BJ (cell line): Measurements from ENCODE around the gene ATP13A2. TPM values are rescaled to one million over a fixed set of nuclear protein-coding genes. Genes with fewer than 3 reads are reported as not detected.
A peak's percentile ranks its signal among the peaks of the same experiment; 100 is the strongest.

Experiments used
- CTCF ChIA-PET: fragments of 350-600 bp; formaldehyde crosslinking; extraction: SDS; loops from one replicate; lab custom pipeline; 2021; ENCODE audit warnings: antibody characterized with exemption, inconsistent platforms; lab: Yijun Ruan, JAX
- POLR2A ChIA-PET: fragments of 300-600 bp; sonication (Branson Sonifier 250); formaldehyde crosslinking; extraction: SDS; loops from one replicate; lab custom pipeline; 2021; ENCODE audit warnings: antibody characterized with exemption; lab: Charles Lee
- DNase-seq: peaks from one replicate; pipeline ENCODE4 v3.0.0-alpha.2; 2011; ENCODE audit warnings: low read depth
- H3K27me3 ChIP-seq: 2 replicates; pipeline ENCODE4 v1.6.0; 2011; ENCODE audit warnings: low read length; ENCODE audit not compliant: control insufficient read depth, insufficient read depth
- H3K36me3 ChIP-seq: 2 replicates; pipeline ENCODE4 v1.5.1; 2011; ENCODE audit warnings: low read length; ENCODE audit not compliant: control insufficient read depth, insufficient read depth
- H3K4me3 ChIP-seq: 2 replicates; pipeline ENCODE4 v1.5.1; 2011; ENCODE audit warnings: low read depth, mild to moderate bottlenecking, control low read depth, low read length
- polyA plus RNA-seq: library from polyadenylated mRNA; depleted of rRNA; stranded (reverse); fragments of >200 nt; gene quantifications from 2 replicates; pipeline ENCODE4 v1.2.3, GENCODE V29; 2011
- TF ChIP-seq, protein P1 (sequence below): IDR thresholded peaks from 2 replicates; pipeline ENCODE4 v1.5.1; 2011; ENCODE audit warnings: low read depth, mild to moderate bottlenecking, control low read depth, inconsistent platforms, low read length, moderate library complexity; ENCODE audit not compliant: insufficient read depth

The ATP13A2 gene
- polyA plus RNA-seq, 1 experiment = 25.5 TPM

GRCh38 chr1:17056551-17056950 is 44.8 kb upstream of the ATP13A2 start:
- no peaks in the 10 kb centered on the region; the same call in 1 of the 2 replicates for H3K27me3 ChIP-seq
- ChIA-PET POLR2A (no interaction called here), CTCF (interaction anchor here (0.6 to 2.9 kb wide), 3 partner anchors 278 to 349 kb away, joined by 3 to 9 read pairs (median 4); no protein-coding TSS in a partner anchor)
- no peak for DNase-seq
- TF ChIP-seq, protein P1, sequence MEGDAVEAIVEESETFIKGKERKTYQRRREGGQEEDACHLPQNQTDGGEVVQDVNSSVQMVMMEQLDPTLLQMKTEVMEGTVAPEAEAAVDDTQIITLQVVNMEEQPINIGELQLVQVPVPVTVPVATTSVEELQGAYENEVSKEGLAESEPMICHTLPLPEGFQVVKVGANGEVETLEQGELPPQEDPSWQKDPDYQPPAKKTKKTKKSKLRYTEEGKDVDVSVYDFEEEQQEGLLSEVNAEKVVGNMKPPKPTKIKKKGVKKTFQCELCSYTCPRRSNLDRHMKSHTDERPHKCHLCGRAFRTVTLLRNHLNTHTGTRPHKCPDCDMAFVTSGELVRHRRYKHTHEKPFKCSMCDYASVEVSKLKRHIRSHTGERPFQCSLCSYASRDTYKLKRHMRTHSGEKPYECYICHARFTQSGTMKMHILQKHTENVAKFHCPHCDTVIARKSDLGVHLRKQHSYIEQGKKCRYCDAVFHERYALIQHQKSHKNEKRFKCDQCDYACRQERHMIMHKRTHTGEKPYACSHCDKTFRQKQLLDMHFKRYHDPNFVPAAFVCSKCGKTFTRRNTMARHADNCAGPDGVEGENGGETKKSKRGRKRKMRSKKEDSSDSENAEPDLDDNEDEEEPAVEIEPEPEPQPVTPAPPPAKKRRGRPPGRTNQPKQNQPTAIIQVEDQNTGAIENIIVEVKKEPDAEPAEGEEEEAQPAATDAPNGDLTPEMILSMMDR = no peak
- H3K36me3 ChIP-seq = no peaks in the 10 kb centered on the region
- H3K4me3 ChIP-seq = no peak overlapping the region

GRCh38 chr1:17055801-17056200 is 44.1 kb upstream of the ATP13A2 start:
- DNase-seq = no peak
- no peaks in the 10 kb centered on the region; the same call in 1 of the 2 replicates for H3K27me3 ChIP-seq
- ChIA-PET CTCF (interaction anchor here (0.6 to 2.9 kb wide), 3 partner anchors 182 to 281 kb away, joined by 3 to 9 read pairs (median 4); no protein-coding TSS in a partner anchor), POLR2A (no interaction called here)
- H3K36me3 ChIP-seq = no peaks in the 10 kb centered on the region
- TF ChIP-seq, protein P1 = no peak
- H3K4me3 ChIP-seq = no peak overlapping the region

DNA sequence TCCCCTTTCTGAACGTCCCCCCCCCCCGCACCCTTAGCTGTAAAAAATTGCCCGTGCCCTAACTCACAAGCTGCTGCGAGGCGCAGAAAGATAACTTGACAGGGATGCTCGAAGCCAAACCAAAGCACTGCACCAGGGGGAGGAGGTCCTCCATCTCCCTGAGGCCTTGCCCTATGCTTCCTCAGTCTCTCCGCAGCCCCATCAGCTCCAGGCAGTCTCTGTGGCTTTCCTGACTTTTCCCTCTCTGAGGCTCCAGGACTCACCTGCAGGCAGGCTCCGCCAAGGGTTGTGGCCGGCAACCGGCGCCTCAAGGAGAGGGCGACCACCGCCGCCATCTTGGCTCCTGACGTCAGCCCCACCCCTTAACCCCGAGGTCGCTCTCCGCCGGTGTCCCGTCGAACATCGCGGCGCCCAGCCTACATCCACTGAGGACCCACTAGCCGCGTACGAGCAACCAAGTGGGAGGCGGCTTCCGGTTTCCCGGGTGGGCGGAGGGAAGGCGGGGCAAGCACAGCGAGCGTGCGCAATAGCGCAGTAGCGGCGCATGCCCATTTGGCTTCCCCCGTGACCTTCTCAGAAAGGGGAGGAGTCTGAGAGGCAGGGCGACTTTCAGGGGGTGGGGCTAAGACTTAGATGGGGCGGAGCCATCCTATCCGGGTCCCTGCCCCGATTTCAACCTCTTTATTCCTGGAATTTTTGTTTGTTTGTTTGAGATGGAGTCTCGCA is 42.1 kb upstream of the ATP13A2 start, which contains the start of gene SDHB:
TSS of gene SDHB (minus strand) at position 348 of the 726 bp plus-strand sequence. CDS start at position 335, 13 bp downstream.
- ChIA-PET POLR2A (interaction anchor here (0.6 kb wide), 2 partner anchors 225 to 414 kb away, joined by 3 read pairs; no protein-coding TSS in a partner anchor), CTCF (interaction anchor here (0.8 to 3.1 kb wide), 3 partner anchors 24 to 102 kb away, joined by 3 to 11 read pairs (median 4); no protein-coding TSS in a partner anchor)
- Histone ChIP-seq H3K27me3 (no peaks in the 10 kb centered on the region; the same call in 1 of the 2 replicates), H3K36me3 (peaks cover 2% of the 10 kb centered on the region; the same call in 1 of the 2 replicates), H3K4me3 (peak within 1 kb of the TSS; percentile 98)
- DNase-seq = peak; percentile 93
- TF ChIP-seq, protein P1 = no peak

DNA sequence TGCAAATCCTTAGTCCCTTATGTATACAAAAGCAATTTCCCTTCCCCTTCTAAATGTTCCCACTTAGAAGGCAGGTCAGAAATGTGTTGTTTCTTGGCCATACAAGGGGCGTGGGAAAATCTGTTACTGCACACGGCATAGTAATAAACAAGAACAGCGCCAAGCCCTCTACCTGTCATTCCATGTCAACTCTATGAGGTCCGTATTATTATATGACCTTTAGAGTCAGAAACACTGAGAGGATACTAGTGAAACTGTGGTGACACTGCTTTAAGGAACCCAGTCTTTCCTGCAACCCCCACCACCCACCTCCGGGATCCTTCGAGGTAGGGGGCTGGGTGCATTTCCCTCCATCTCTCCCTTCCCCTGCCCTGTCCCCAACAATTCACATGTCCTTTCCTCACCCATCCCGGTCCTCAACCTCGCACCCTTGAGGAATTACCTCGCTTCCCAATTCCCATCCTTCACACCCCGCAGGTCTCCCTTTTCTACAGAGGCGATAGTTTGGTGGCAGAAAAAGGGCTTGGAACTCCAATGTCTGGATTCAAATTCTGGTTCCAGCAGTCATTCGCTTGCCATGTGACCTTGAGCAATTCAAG is 41.5 kb upstream of the ATP13A2 start:
- POLR2A ChIA-PET = interaction anchor here (0.6 kb wide), 1 partner anchor 415 kb away, joined by 3 read pairs; no protein-coding TSS in a partner anchor
- CTCF ChIA-PET = interaction anchor here (0.9 to 3.1 kb wide), 2 partner anchors 101 to 284 kb away, joined by 3 to 11 read pairs; no protein-coding TSS in a partner anchor
- Histone ChIP-seq H3K4me3 (peak overlapping the region; percentile 98), H3K36me3 (peaks cover 2% of the 10 kb centered on the region; the same call in 1 of the 2 replicates), H3K27me3 (no peaks in the 10 kb centered on the region; the same call in 1 of the 2 replicates)
- DNase-seq = no peak
- TF ChIP-seq, protein P1 = no peak
